Skeletal muscle satellite cell (primary cell): Measurements from ENCODE around the gene PPP2R3A.
"Not testable (repeated sequence)": the region's sequence is repeated elsewhere in the genome, so short reads cannot be mapped to it uniquely, and the experiment has no call there.

Experiments used
- H3K27me3 ChIP-seq: 2 replicates; pipeline ENCODE4 v1.7.0; 2013; ENCODE audit warnings: low read length; ENCODE audit not compliant: control insufficient read depth, insufficient read depth
- H3K36me3 ChIP-seq: 2 replicates; pipeline ENCODE4 v1.7.0; 2013; ENCODE audit warnings: mild to moderate bottlenecking, control low read depth, low read length; ENCODE audit not compliant: insufficient read depth
- H3K4me1 ChIP-seq: 2 replicates; pipeline ENCODE4 v1.7.0; 2013; ENCODE audit warnings: low read length; ENCODE audit not compliant: control insufficient read depth, insufficient read depth
- H3K4me2 ChIP-seq: 2 replicates; pipeline ENCODE4 v1.7.0; 2013; ENCODE audit warnings: mild to moderate bottlenecking, low read length
- H3K4me3 ChIP-seq: 2 replicates; pipeline ENCODE4 v1.7.0; 2013; ENCODE audit warnings: low read length
- H3K9ac ChIP-seq: 2 replicates; pipeline ENCODE4 v1.7.0; 2013; ENCODE audit warnings: mild to moderate bottlenecking, low read depth, low read length, moderate library complexity
- H3K9me3 ChIP-seq: replicated peaks from 2 replicates; pipeline ENCODE4 v1.7.0; 2013; ENCODE audit warnings: mild to moderate bottlenecking, control low read depth, low read length

PPP2R3A gene

DNA sequence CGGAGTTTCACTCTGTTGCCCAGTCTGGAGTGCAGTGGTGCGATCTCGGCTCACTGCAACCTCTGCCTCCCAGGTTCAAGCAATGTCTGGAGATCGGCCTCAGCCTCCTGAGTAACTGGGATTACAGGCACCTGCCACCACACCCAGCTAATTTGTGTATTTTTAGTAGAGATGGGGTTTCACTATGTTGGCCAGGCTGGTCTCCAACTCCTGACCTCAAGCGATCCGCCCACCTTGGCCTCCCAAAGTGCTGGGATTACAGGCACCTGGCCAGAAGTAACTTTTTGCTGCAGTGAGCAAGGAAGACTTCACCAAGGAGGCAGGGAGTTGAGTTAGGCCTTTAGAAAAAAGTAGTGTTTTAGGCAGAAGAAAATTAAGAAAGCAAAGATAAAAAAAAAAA, 226.7 kb downstream of the PPP2R3A start:
- peak overlapping the region; percentile 97 for H3K4me3 ChIP-seq
- H3K36me3 ChIP-seq, H3K27me3 ChIP-seq, H3K9me3 ChIP-seq: not testable (repeated sequence)
- H3K4me2 ChIP-seq = peak overlapping the region; percentile 97
- peak overlapping the region; percentile 99 for H3K9ac ChIP-seq
- peaks cover 23% of the 10 kb centered on the region for H3K4me1 ChIP-seq

DNA sequence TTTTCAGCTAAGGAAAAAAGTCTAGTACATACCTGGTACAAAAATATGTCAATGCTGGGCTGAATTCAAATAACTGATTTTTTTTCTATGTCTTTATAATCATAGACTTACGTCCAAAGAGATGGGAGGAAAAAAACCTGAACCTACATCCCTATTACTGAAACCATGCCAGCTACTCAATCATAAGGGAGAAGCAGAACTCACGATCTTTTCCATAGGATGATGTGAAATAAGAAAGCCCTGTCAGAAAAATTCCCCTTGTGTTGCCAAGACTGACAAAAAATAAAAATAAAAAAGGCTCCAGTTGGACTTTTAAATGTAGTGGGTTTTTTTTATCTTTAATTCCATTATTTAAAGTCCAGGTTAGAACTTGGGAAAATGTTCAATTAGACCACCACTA, 227.3 kb downstream of the PPP2R3A start:
- H3K4me1 ChIP-seq = peaks cover 25% of the 10 kb centered on the region
- peak overlapping the region; percentile 99 for H3K9ac ChIP-seq
- no peaks in the 10 kb centered on the region for H3K27me3 ChIP-seq
- peaks cover 8% of the 10 kb centered on the region for H3K36me3 ChIP-seq
- H3K9me3 ChIP-seq = no peaks in the 10 kb centered on the region
- H3K4me3 ChIP-seq = peak overlapping the region; percentile 97
- peak overlapping the region; percentile 97 for H3K4me2 ChIP-seq

DNA sequence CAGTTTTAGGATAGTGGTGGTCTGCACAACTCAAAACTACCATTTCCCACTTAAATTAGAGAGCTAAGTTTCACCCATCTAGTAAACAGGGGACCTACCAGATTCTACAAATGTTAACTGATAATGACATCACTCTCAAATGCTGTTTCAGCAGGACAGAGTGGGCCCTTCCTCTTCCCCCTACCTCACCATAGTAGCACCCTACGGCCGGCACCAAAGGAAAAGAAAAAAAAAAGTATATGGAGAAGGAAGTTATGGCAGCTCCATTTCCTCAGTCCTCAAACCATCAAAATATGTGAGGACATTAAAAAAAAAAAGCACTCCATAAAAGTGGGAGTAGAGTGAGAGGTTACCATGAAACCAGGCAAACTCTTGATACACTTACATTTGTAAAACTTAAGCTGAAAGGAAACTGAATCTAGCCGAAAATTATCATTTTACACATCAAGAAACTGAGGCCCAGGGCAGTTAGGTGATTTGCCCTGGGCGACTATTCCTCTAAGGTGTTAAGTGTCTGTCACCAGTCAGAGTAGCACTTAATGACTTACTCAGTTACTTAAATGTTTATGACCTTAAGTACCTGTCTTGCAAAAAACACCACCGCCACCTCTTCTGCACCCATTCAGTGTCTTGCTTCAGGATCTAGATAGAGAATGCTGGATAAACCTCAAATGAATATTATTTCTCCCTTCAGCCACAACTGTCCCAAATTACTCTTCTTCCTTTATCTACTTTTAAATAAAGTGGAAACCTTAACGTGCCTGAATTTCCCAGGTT, 227.9 kb downstream of the PPP2R3A start:
- peak overlapping the region; percentile 97 for H3K4me3 ChIP-seq

DNA sequence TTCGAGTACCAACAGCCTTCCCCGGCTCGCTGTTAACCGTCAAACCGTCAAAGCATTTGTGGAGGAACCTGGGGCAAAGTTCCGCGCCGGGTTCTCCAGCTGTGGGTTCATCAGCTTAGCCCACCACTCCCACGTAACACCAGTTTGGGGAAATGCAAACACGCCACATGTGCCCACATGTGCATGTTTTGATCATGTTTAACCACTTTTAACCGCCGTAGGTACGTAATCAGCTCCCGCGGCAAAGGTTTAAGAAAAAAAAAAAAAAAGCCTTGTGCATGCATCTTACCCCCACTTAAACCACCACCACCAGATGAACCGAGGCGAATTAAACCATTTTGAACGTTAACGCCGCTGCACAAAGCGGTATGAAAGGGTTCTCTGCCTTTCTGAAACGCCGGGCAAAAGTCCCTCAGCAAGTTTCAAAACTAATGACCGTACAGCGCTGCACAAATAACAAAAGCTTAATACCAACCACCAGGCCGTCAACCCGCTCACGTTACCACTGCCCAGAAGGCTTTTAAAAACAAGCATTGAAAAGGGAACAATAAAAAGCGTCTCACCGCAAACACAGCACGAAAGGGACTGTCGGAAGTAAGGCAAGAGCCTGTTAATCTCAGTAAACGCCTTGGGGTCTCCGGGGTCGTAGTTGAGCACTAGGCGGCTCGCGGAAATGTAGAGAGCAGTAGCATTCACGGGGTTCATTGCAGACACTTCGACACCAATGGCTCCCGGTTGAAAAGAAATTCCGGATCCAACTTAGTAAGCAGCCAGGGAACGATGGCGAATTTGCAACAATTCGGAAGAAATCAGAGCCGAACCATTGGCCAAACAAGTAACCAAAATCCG, 229.1 kb downstream of the PPP2R3A start:
- Histone ChIP-seq H3K36me3 (peaks cover 8% of the 10 kb centered on the region), H3K9ac (peak overlapping the region; percentile 99), H3K4me3 (peak overlapping the region; percentile 97), H3K9me3 (no peaks in the 10 kb centered on the region), H3K27me3 (no peaks in the 10 kb centered on the region), H3K4me2 (peak overlapping the region; percentile 97), H3K4me1 (peaks cover 29% of the 10 kb centered on the region)

More for the DNA sequence above, 227.9 kb downstream of the PPP2R3A start:
- H3K9me3 ChIP-seq = no peaks in the 10 kb centered on the region
- H3K36me3 ChIP-seq = peaks cover 8% of the 10 kb centered on the region
- peak overlapping the region; percentile 97 for H3K4me2 ChIP-seq
- no peaks in the 10 kb centered on the region for H3K27me3 ChIP-seq
- peak overlapping the region; percentile 99 for H3K9ac ChIP-seq
- H3K4me1 ChIP-seq = peaks cover 29% of the 10 kb centered on the region

DNA sequence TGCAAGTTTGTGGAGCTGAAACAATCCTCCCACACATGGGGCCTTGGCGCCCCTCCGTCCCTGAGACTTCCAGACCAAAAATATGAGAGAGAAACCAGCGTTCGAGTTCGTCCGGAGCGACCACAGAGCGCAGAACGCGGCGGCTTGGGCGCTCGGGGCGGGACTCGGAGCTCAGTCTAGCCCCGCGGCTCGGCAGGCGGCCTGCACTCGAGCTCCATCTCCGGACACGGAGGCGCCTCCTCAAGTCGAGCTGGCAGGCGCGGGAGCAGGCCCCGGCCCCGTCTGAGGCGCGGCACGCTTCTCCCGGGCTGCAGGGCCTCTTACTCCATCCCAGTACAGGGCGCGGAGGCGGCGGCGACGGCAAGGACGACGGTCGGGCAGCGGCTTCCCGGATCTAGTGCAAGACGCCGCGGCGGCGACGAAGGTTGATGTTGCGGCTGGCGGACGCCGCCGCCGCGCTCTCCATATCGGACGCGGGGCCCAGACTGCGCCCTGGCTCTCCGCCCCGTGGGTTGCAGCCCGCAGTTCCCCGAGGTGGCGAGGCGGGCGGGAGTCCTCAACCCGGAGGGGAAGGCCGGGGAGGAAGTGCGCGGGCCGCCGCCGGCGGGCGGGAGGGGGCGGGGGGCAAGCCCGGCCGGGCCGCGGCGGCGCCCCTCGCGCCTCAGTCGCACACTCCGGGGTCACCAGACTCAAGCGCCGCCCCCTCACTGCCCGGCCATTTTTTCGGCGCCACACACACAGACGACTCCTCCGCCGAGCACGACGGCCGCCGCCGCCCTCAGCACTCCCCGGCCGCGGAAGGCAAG, 229.9 kb downstream of the PPP2R3A start:
- Histone ChIP-seq H3K36me3 (peaks cover 8% of the 10 kb centered on the region), H3K9ac (peak overlapping the region; percentile 99), H3K4me3 (peak overlapping the region; percentile 97), H3K27me3 (no peaks in the 10 kb centered on the region), H3K4me2 (peak overlapping the region; percentile 97), H3K4me1 (peaks cover 29% of the 10 kb centered on the region), H3K9me3 (no peaks in the 10 kb centered on the region)

DNA sequence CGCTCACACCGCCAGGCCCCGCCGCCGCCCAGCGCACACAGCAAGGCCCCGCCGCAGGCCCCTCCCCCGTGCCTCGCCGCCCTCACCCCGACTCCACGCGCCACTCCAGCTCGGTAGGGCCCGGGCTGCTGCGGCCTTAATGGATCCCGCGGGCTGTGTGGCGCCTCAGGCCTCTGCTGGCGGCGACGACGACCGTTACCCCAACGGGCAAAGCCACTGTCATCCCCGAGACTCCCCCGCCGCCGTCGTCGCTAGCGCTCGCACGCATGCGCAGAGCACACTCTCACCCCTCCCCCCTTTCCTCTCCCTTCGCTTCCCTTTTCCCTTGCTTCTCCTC, 230.5 kb downstream of the PPP2R3A start, which contains the start of gene MSL2:
TSS of gene MSL2 (minus strand) at position 272 of the 337 bp plus-strand sequence. CDS start 1,222 bp downstream, outside the sequence.
- peak within 1 kb of the TSS; percentile 97 for H3K4me2 ChIP-seq
- peak within 1 kb of the TSS; percentile 97 for H3K4me3 ChIP-seq
- peaks cover 29% of the 10 kb centered on the region for H3K4me1 ChIP-seq
- peak within 1 kb of the TSS; percentile 99 for H3K9ac ChIP-seq
- no peaks in the 10 kb centered on the region for H3K27me3 ChIP-seq
- peaks cover 8% of the 10 kb centered on the region for H3K36me3 ChIP-seq
- H3K9me3 ChIP-seq = no peaks in the 10 kb centered on the region

DNA sequence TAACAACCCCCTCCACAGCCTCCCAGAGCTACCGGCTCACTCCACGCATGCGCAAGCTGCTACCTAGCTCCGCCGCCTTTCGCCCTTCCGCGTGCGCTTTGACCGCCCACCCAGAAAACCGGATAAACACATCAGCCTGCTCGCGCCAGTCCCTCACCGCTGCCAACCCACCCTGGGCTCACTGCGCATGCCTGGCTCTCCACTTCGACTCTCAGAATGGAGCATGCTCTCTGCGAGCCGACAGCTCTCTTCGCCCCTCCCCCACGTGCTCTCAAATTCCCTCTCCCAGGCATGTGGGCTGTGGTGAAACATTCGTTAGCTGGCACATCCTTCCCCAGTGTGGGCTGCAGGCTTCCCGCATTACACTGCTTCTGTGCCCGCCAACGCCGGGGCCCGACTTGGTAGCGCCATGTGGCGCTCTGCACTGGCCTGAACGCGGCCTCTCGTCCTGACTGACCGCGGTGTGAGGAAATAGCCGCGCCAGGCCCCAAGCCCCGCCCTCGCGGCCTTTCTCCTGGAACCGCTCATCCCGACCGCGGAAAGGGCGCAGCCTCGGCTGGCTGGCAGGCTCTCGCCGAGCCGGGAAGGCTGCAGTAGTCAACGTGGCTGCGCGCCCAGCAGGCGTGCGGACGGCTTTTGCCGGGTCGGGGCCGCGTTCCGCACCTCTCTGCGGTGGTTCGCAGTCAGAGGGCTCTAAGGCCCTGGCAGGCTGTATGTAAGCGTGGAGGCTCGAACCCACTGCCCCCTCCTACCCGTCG, 231.1 kb downstream of the PPP2R3A start:
- Histone ChIP-seq H3K4me3 (peak overlapping the region; percentile 97), H3K4me1 (peaks cover 25% of the 10 kb centered on the region), H3K27me3 (no peaks in the 10 kb centered on the region), H3K9me3 (no peaks in the 10 kb centered on the region), H3K9ac (peak overlapping the region; percentile 99), H3K36me3 (peaks cover 4% of the 10 kb centered on the region), H3K4me2 (peak overlapping the region; percentile 97)

DNA sequence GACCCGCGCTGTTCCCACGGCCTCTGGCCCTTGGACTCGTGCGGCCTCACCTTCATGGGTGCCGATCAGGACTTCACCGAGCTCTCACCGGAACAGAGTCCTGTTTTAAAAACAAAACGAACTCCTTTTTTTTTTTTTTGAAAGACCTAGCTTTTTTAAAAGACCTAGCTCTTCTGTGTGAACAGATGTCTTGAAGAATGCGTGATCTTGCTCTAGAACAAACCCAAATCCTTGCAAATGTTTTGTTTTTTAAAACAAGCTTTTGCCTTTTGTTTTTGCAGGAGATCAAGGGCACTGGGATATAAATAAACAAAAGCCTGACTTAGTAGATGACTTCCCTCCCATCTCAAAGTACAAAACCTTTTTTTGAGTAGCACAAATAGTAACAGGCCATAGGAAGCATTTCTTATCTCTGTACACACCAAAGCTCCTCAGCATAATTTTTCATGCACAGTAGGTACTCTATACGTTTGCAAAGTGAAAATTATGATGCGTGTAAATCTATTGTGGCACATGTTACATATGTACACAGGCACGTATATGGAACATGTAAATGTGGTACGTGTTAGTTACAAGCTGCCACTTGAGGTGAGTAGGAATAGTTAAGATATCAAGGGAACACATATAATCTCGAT, 231.7 kb downstream of the PPP2R3A start:
- H3K36me3 ChIP-seq = peaks cover 4% of the 10 kb centered on the region

More for the DNA sequence above, 231.7 kb downstream of the PPP2R3A start:
- Histone ChIP-seq H3K27me3 (no peaks in the 10 kb centered on the region), H3K4me3 (peak overlapping the region; percentile 97), H3K9ac (peak overlapping the region; percentile 99), H3K4me1 (peaks cover 18% of the 10 kb centered on the region), H3K9me3 (no peaks in the 10 kb centered on the region), H3K4me2 (peak overlapping the region; percentile 97)
